ENCODE results near the gene KIF3A.

Gene KIF3A

GRCh38 chr5:132756542-132756941 is 19.2 kb upstream of the KIF3A start:
- no peak for FAIRE-seq
- DNase-seq (ENCODE audit: extremely low spot score, insufficient read length, low read depth): no peak

- DNase-seq (ENCODE audit: extremely low spot score, insufficient read length, low read depth) (no peak), FAIRE-seq (no peak)
These were observed 17.6 kb upstream of the KIF3A start for GRCh38 chr5:132754947-132755346.

- DNase-seq (ENCODE audit: extremely low spot score, insufficient read length, low read depth) (no peak), FAIRE-seq (no peak)
These were observed 16.8 kb upstream of the KIF3A start for GRCh38 chr5:132754111-132754510.

GRCh38 chr5:132753135-132753987 is 16.0 kb upstream of the KIF3A start:
- FAIRE-seq: no peak

GRCh38 chr5:132752581-132753125 is 15.3 kb upstream of the KIF3A start:
- no peak for DNase-seq (ENCODE audit: extremely low spot score, insufficient read length, low read depth)

More at GRCh38 chr5:132753135-132753987, 16.0 kb upstream of the KIF3A start:
- no peak for DNase-seq (ENCODE audit: extremely low spot score, insufficient read length, low read depth)

GRCh38 chr5:132751971-132752580 is 14.7 kb upstream of the KIF3A start:
- FAIRE-seq: peak; percentile 5
- no peak for DNase-seq (ENCODE audit: extremely low spot score, insufficient read length, low read depth)

More at GRCh38 chr5:132752581-132753125, 15.3 kb upstream of the KIF3A start:
- peak; percentile 31 for FAIRE-seq

- DNase-seq (ENCODE audit: extremely low spot score, insufficient read length, low read depth): no peak
- peak; percentile 97 for FAIRE-seq
These were observed 14.1 kb upstream of the KIF3A start for GRCh38 chr5:132751444-132751843.

- DNase-seq (ENCODE audit: extremely low spot score, insufficient read length, low read depth) (no peak), FAIRE-seq (peak; percentile 85)
These were observed 13.3 kb upstream of the KIF3A start for GRCh38 chr5:132750471-132751230.

GRCh38 chr5:132749506-132749905 is 12.2 kb upstream of the KIF3A start:
- DNase-seq (ENCODE audit: extremely low spot score, insufficient read length, low read depth) (no peak), FAIRE-seq (peak; percentile 26)

GRCh38 chr5:132748522-132749000 is 11.2 kb upstream of the KIF3A start:
- FAIRE-seq (no peak), DNase-seq (ENCODE audit: extremely low spot score, insufficient read length, low read depth) (no peak)

- DNase-seq (ENCODE audit: extremely low spot score, insufficient read length, low read depth): no peak
- FAIRE-seq: no peak
These were observed 10.5 kb upstream of the KIF3A start for GRCh38 chr5:132747616-132748440.

- FAIRE-seq: peak; percentile 74
These were observed 9.7 kb upstream of the KIF3A start, which contains the start of gene CCNI2 for GRCh38 chr5:132746954-132747615. CCNI2 (plus strand) TSS chr5:132747426; CDS start chr5:132747496, 70 bp downstream.

GRCh38 chr5:132746592-132746953 is 9.2 kb upstream of the KIF3A start:
- DNase-seq (ENCODE audit: extremely low spot score, insufficient read length, low read depth) (no peak), FAIRE-seq (no peak)

More at GRCh38 chr5:132746954-132747615, 9.7 kb upstream of the KIF3A start, which contains the start of gene CCNI2:
- DNase-seq (ENCODE audit: extremely low spot score, insufficient read length, low read depth): no peak

GRCh38 chr5:132744659-132745058 is 7.3 kb upstream of the KIF3A start:
- DNase-seq (ENCODE audit: extremely low spot score, insufficient read length, low read depth) (no peak), FAIRE-seq (no peak)

GRCh38 chr5:132742626-132743025 is 5.3 kb upstream of the KIF3A start:
- FAIRE-seq (no peak), DNase-seq (ENCODE audit: extremely low spot score, insufficient read length, low read depth) (no peak)

GRCh38 chr5:132742158-132742557 is 4.8 kb upstream of the KIF3A start:
- DNase-seq (ENCODE audit: extremely low spot score, insufficient read length, low read depth) (no peak), FAIRE-seq (no peak)

- FAIRE-seq (no peak), DNase-seq (ENCODE audit: extremely low spot score, insufficient read length, low read depth) (no peak)
These were observed 1.9 kb upstream of the KIF3A start for GRCh38 chr5:132739232-132739631.

GRCh38 chr5:132737982-132738681 is 786 bp upstream of the KIF3A start:
- FAIRE-seq: no peak
- no peak for DNase-seq (ENCODE audit: extremely low spot score, insufficient read length, low read depth)

Measured in GM18507 (cell line).